H9 (cell line): Measurements from ENCODE around the gene FBXL7. TPM values are rescaled to one million over a fixed set of nuclear protein-coding genes. Genes with fewer than 3 reads are reported as not detected.

ENCODE experiments used
- DNase-seq: peaks from one replicate; pipeline ENCODE4 v3.0.0-alpha.2; 2017
- H2AFZ ChIP-seq: one replicate; pipeline ENCODE4 v1.6.1; 2013; ENCODE audit warnings: mild to moderate bottlenecking, low read length, control low read depth, moderate library complexity
- H2AK5ac ChIP-seq: 2 replicates; pipeline ENCODE4 v1.6.1; 2013; ENCODE audit warnings: low read length, control low read depth, mixed read lengths; ENCODE audit not compliant: insufficient read length
- H2BK120ac ChIP-seq: one replicate; pipeline ENCODE4 v1.6.1; 2013; ENCODE audit warnings: low read depth, mild to moderate bottlenecking, low read length, control low read depth, inconsistent platforms; ENCODE audit not compliant: poor library complexity, severe bottlenecking
- H2BK12ac ChIP-seq: 2 replicates; pipeline ENCODE4 v1.6.1; 2013; ENCODE audit warnings: low read length, control low read depth, mixed read lengths, low read depth; ENCODE audit not compliant: insufficient read length
- H2BK15ac ChIP-seq: 2 replicates; pipeline ENCODE4 v1.6.1; 2013; ENCODE audit warnings: low read depth, low read length, control low read depth
- H2BK20ac ChIP-seq: one replicate; pipeline ENCODE4 v1.6.1; 2013; ENCODE audit warnings: low read depth, mild to moderate bottlenecking, low read length, control low read depth, inconsistent platforms; ENCODE audit not compliant: poor library complexity, severe bottlenecking
- H2BK5ac ChIP-seq: 2 replicates; pipeline ENCODE4 v1.6.1; 2013; ENCODE audit warnings: low read length, control low read depth, mixed read lengths; ENCODE audit not compliant: insufficient read length
- H3K14ac ChIP-seq: 2 replicates; pipeline ENCODE4 v1.6.1; 2013; ENCODE audit warnings: low read length, control low read depth; ENCODE audit not compliant: insufficient read depth
- H3K18ac ChIP-seq: 2 replicates; pipeline ENCODE4 v1.6.1; 2013; ENCODE audit warnings: low read depth, mild to moderate bottlenecking, mixed read lengths, low read length, control low read depth; ENCODE audit not compliant: insufficient read length
- H3K23ac ChIP-seq: 2 replicates; pipeline ENCODE4 v1.6.1; 2013; ENCODE audit warnings: low read length, control low read depth, mixed read lengths, low read depth; ENCODE audit not compliant: insufficient read length
- H3K23me2 ChIP-seq: 2 replicates; pipeline ENCODE4 v1.6.1; 2013; ENCODE audit warnings: low read depth, mild to moderate bottlenecking, mixed read lengths, low read length, control low read depth; ENCODE audit not compliant: insufficient read length, poor library complexity, severe bottlenecking
- H3K27ac ChIP-seq: 2 replicates; pipeline ENCODE4 v1.5.1; 2013; ENCODE audit warnings: low read length, control low read depth, mixed read lengths, low read depth; ENCODE audit not compliant: insufficient read length
- H3K27me3 ChIP-seq: 2 replicates; pipeline ENCODE4 v1.6.1; 2013; ENCODE audit warnings: low read length, control low read depth, inconsistent platforms; ENCODE audit not compliant: insufficient read depth
- H3K4ac ChIP-seq: 2 replicates; pipeline ENCODE4 v1.6.1; 2013; ENCODE audit warnings: low read depth, mild to moderate bottlenecking, control low read depth, inconsistent platforms, low read length, moderate library complexity
- H3K4me1 ChIP-seq: 2 replicates; pipeline ENCODE4 v1.6.1; 2013; ENCODE audit warnings: low read length, control low read depth, inconsistent platforms; ENCODE audit not compliant: insufficient read depth
- H3K4me2 ChIP-seq: 2 replicates; pipeline ENCODE4 v1.6.1; 2013; ENCODE audit warnings: low read length, control low read depth, mixed read lengths; ENCODE audit not compliant: insufficient read length, insufficient read depth
- H3K56ac ChIP-seq: 2 replicates; pipeline ENCODE4 v1.6.1; 2013; ENCODE audit warnings: low read depth, mild to moderate bottlenecking, mixed read lengths, low read length, control low read depth; ENCODE audit not compliant: insufficient read length
- H3K79me1 ChIP-seq: 2 replicates; pipeline ENCODE4 v1.6.1; 2013; ENCODE audit warnings: low read depth, mild to moderate bottlenecking, moderate library complexity, low read length, control low read depth, inconsistent platforms; ENCODE audit not compliant: insufficient read depth, poor library complexity, severe bottlenecking
- H3K79me2 ChIP-seq: 2 replicates; pipeline ENCODE4 v1.6.1; 2013; ENCODE audit warnings: low read length, control low read depth, inconsistent platforms; ENCODE audit not compliant: insufficient read depth
- H3K9ac ChIP-seq: 2 replicates; pipeline ENCODE4 v1.6.1; 2013; ENCODE audit warnings: low read length, control low read depth, mixed read lengths; ENCODE audit not compliant: insufficient read length; ENCODE audit errors: extremely low read depth
- H3K9me3 ChIP-seq: one replicate; pipeline ENCODE4 v1.6.1; 2013; ENCODE audit warnings: low read depth, low read length, inconsistent platforms; ENCODE audit not compliant: control insufficient read depth
- H3T11ph ChIP-seq: one replicate; pipeline ENCODE4 v1.6.1; 2013; ENCODE audit warnings: mild to moderate bottlenecking, low read length, control low read depth, inconsistent platforms
- H4K20me1 ChIP-seq: one replicate; pipeline ENCODE4 v1.6.1; 2013; ENCODE audit not compliant: control insufficient read depth, insufficient read length, insufficient read depth
- H4K5ac ChIP-seq: 2 replicates; pipeline ENCODE4 v1.6.1; 2013; ENCODE audit warnings: low read depth, mild to moderate bottlenecking, mixed read lengths, low read length, control low read depth; ENCODE audit not compliant: insufficient read length
- H4K8ac ChIP-seq: replicated peaks from 2 replicates; pipeline ENCODE4 v1.6.1; 2013; ENCODE audit warnings: low read length, control low read depth, mixed read lengths, low read depth; ENCODE audit not compliant: insufficient read length
- H4K91ac ChIP-seq: 2 replicates; pipeline ENCODE4 v1.6.1; 2013; ENCODE audit warnings: low read depth, mild to moderate bottlenecking, moderate library complexity, mixed read lengths, low read length, control low read depth; ENCODE audit not compliant: insufficient read length
- H3K27ac Mint-ChIP-seq, 3 experiments: 2 replicates in 2 of 3; 3 replicates in 1 of 3; pipeline ENCODE4 v1.8.0; 2020 to 2021; ENCODE audit warnings: mixed read lengths in 3 of 3, mild to moderate bottlenecking in 1 of 3, moderate library complexity in 1 of 3
- H3K27me3 Mint-ChIP-seq: 2 replicates; pipeline ENCODE4 v1.8.0; 2021; ENCODE audit warnings: low read depth, mild to moderate bottlenecking, moderate library complexity, mixed read lengths
- H3K36me3 Mint-ChIP-seq, 3 experiments: 2 replicates in 2 of 3; 3 replicates in 1 of 3; pipeline ENCODE4 v1.8.0; 2020 to 2021; ENCODE audit warnings: low read depth in 3 of 3, mixed read lengths in 3 of 3; ENCODE audit not compliant: insufficient read depth in 1 of 3
- H3K4me1 Mint-ChIP-seq, 2 experiments: 2 replicates each; pipeline ENCODE4 v1.8.0; 2020; ENCODE audit warnings: mixed read lengths in 2 of 2
- H3K4me3 Mint-ChIP-seq, 2 experiments: 2 replicates in 1 of 2; 3 replicates in 1 of 2; pipeline ENCODE4 v1.8.0; 2020 to 2021; ENCODE audit warnings: mild to moderate bottlenecking in 2 of 2, mixed read lengths in 2 of 2, moderate library complexity in 1 of 2
- H3K9me3 Mint-ChIP-seq, 2 experiments: 2 replicates in 1 of 2; 3 replicates in 1 of 2; pipeline ENCODE4 v1.8.0; 2020; ENCODE audit warnings: mild to moderate bottlenecking in 2 of 2, mixed read lengths in 2 of 2, moderate library complexity in 1 of 2
- CTCF ChIP-seq: fragments of 200-600 bp; sonication (generic); conservative IDR thresholded peaks from 3 replicates; pipeline ENCODE4 v1.8.0; 2021; ENCODE audit warnings: antibody characterized with exemption, mild to moderate bottlenecking
- WGBS: extraction: QIAGEN DNeasy Blood & Tissue Kit; methylation state at CpG from one replicate; pipeline ENCODE4 v1.1.7; 2013; ENCODE audit warnings: missing lambda C conversion rate, low lambda C conversion rate, mixed read lengths; ENCODE audit not compliant: insufficient read length; ENCODE audit errors: extremely low coverage; 5-methylcytosine and 5-hydroxymethylcytosine counted together
- total RNA-seq: library from RNA; stranded (reverse); gene quantifications from 2 replicates; pipeline ENCODE4 v1.2.1, GENCODE V29; 2021

The FBXL7 gene
- total RNA-seq, 1 experiment from 2014 or later: 14.6 TPM

- H3K4me1 ChIP-seq: peaks cover 12% of the 10 kb centered on the region; the same call in 1 of the 2 replicates
- no peaks in the 10 kb centered on the region for H4K20me1 ChIP-seq
- no peaks in the 10 kb centered on the region for H3K27me3 Mint-ChIP-seq
- no peak overlapping the region for H3K56ac ChIP-seq
- H3K18ac ChIP-seq: no peak overlapping the region
- H3K9me3 Mint-ChIP-seq: peaks cover 2 to 10% of the 10 kb centered on the region in 2 experiments; a peak in 4 of 5 replicates
- H2BK20ac ChIP-seq: no peak overlapping the region
- H3K23ac ChIP-seq: no peak overlapping the region
- H3K14ac ChIP-seq: no peak overlapping the region
- peaks cover 39 to 47% of the 10 kb centered on the region in 2 experiments for H3K4me1 Mint-ChIP-seq
- peaks cover 6 to 32% (median 9%) of the 10 kb centered on the region in 3 experiments; a peak in 6 of 7 replicates for H3K36me3 Mint-ChIP-seq
- no peaks in the 10 kb centered on the region for H3K79me1 ChIP-seq
- H3K4ac ChIP-seq: no peak overlapping the region
- no peak overlapping the region for H3K27ac ChIP-seq
- no CpG with 5 or more reads among the region's 4 CpGs for WGBS
- no peak for DNase-seq
- no peak overlapping the region for H3K4me3 Mint-ChIP-seq
- no peaks in the 10 kb centered on the region for H3K9me3 ChIP-seq
- no peak overlapping the region for H2BK5ac ChIP-seq
- H2BK12ac ChIP-seq: no peak overlapping the region
- H2BK15ac ChIP-seq: no peak overlapping the region
- no peak overlapping the region for H3K9ac ChIP-seq
- H3K4me2 ChIP-seq: no peak overlapping the region
- no peaks in the 10 kb centered on the region for H3K23me2 ChIP-seq
- H4K8ac ChIP-seq: no peak overlapping the region
- no peak overlapping the region for H4K5ac ChIP-seq
- no peak overlapping the region for H2BK120ac ChIP-seq
- no peak for TF ChIP-seq CTCF
- no peak overlapping the region for H2AFZ ChIP-seq
- no peak overlapping the region for H4K91ac ChIP-seq
- no peaks in the 10 kb centered on the region for H3K27me3 ChIP-seq
- H3K79me2 ChIP-seq: no peaks in the 10 kb centered on the region; the same call in 1 of the 2 replicates
- no peak overlapping the region for H3K27ac Mint-ChIP-seq
- H3T11ph ChIP-seq: no peak overlapping the region
- no peak overlapping the region for H2AK5ac ChIP-seq
Measured at GRCh38 chr5:15558681-15559080, 58.7 kb downstream of the FBXL7 start.
